HepG2 (cell line): ENCODE data around the gene RNF168. TPM values are rescaled to one million over a fixed set of nuclear protein-coding genes. Genes with fewer than 3 reads are reported as not detected.
A peak's percentile ranks its signal among the peaks of the same experiment; 100 is the strongest.

Experiments
- CEBPG ChIP-seq: IDR thresholded peaks from 2 replicates; pipeline ENCODE4 v1.6.1; 2016
- CREBL2 ChIP-seq: sonication (generic); formaldehyde crosslinking; IDR thresholded peaks from 2 replicates; pipeline ENCODE4 v1.8.1; 2023; ENCODE audit warnings: missing genetic modification reagents, mild to moderate bottlenecking, borderline replicate concordance
- GABPB1 ChIP-seq: IDR thresholded peaks from 2 replicates; pipeline ENCODE4 v1.6.1; 2016; ENCODE audit warnings: mild to moderate bottlenecking, missing genetic modification reagents, moderate library complexity, missing compliant biosample characterization
- HMG20A ChIP-seq: IDR thresholded peaks from 2 replicates; pipeline ENCODE4 v1.6.1; 2016; ENCODE audit warnings: borderline replicate concordance
- KLF11 ChIP-seq: IDR thresholded peaks from 2 replicates; pipeline ENCODE4 v1.6.1; 2016; ENCODE audit warnings: missing compliant biosample characterization
- NR2C2 ChIP-seq: sonication (generic); formaldehyde crosslinking; IDR thresholded peaks from 2 replicates; pipeline ENCODE4 v1.4.0; 2020; ENCODE audit warnings: missing genetic modification reagents, mild to moderate bottlenecking, moderate library complexity, borderline replicate concordance
- PITX1 ChIP-seq: sonication (generic); formaldehyde crosslinking; IDR thresholded peaks from 2 replicates; pipeline ENCODE4 v1.5.1; 2020; ENCODE audit warnings: mild to moderate bottlenecking, missing genetic modification reagents
- SP2 ChIP-seq: sonication (generic); formaldehyde crosslinking; IDR thresholded peaks from 2 replicates; pipeline ENCODE4 v1.5.1; 2020; ENCODE audit warnings: mild to moderate bottlenecking, missing genetic modification reagents
- ZFP41 ChIP-seq: sonication (generic); formaldehyde crosslinking; IDR thresholded peaks from 2 replicates; pipeline ENCODE4 v1.4.0; 2020; ENCODE audit warnings: mild to moderate bottlenecking, missing genetic modification reagents, borderline replicate concordance
- ZMYM4 ChIP-seq: sonication (generic); formaldehyde crosslinking; IDR thresholded peaks from 2 replicates; pipeline ENCODE4 v1.8.1; 2023; ENCODE audit warnings: mild to moderate bottlenecking, missing genetic modification reagents
- ZNF260 ChIP-seq: sonication (generic); formaldehyde crosslinking; IDR thresholded peaks from 2 replicates; pipeline ENCODE4 v1.4.0; 2020; ENCODE audit warnings: missing genetic modification reagents, low read depth, mild to moderate bottlenecking, borderline replicate concordance
- ZNF350 ChIP-seq: sonication (generic); formaldehyde crosslinking; IDR thresholded peaks from 2 replicates; pipeline ENCODE4 v1.4.0; 2020; ENCODE audit warnings: mild to moderate bottlenecking, low read depth, missing genetic modification reagents, borderline replicate concordance
- ZNF589 ChIP-seq: sonication (generic); formaldehyde crosslinking; conservative IDR thresholded peaks from 2 replicates; pipeline ENCODE4 v1.8.0; 2022; ENCODE audit warnings: mild to moderate bottlenecking, moderate library complexity, missing genetic modification reagents
- ZNF720 ChIP-seq: sonication (generic); formaldehyde crosslinking; IDR thresholded peaks from 2 replicates; pipeline ENCODE4 v1.4.0; 2020; ENCODE audit warnings: missing genetic modification reagents
- ZNF737 ChIP-seq: sonication (generic); formaldehyde crosslinking; IDR thresholded peaks from 2 replicates; pipeline ENCODE4 v1.5.0; 2020; ENCODE audit warnings: missing genetic modification reagents, mild to moderate bottlenecking, borderline replicate concordance
- ZNF75D ChIP-seq: sonication (generic); formaldehyde crosslinking; IDR thresholded peaks from 2 replicates; pipeline ENCODE4 v1.8.1; 2023; ENCODE audit warnings: missing genetic modification reagents, mild to moderate bottlenecking, borderline replicate concordance
- ZNF883 ChIP-seq: sonication (generic); formaldehyde crosslinking; IDR thresholded peaks from 2 replicates; pipeline ENCODE4 v1.5.1; 2020; ENCODE audit warnings: mild to moderate bottlenecking, missing genetic modification reagents; ENCODE audit errors: not compliant biosample characterization
- ZNF891 ChIP-seq: sonication (generic); formaldehyde crosslinking; IDR thresholded peaks from 2 replicates; pipeline ENCODE4 v1.5.0; 2020; ENCODE audit warnings: mild to moderate bottlenecking, missing genetic modification reagents
- ZSCAN30 ChIP-seq: sonication (generic); formaldehyde crosslinking; IDR thresholded peaks from 2 replicates; pipeline ENCODE4 v1.5.0; 2020; ENCODE audit warnings: mild to moderate bottlenecking, missing genetic modification reagents
- polyA plus RNA-seq, 8 experiments: library from polyadenylated mRNA; depleted of rRNA in 3 of 8; stranded (reverse) in 7 of 8; unstranded in 1 of 8; fragments of >200 nt; fragmentation: Illumina TruSeq in 4 of 8; extraction: Trizol in 4 of 8; gene quantifications; 2 replicates each; pipeline versions ENCODE4 v1.2.1 to v1.2.3, GENCODE V29; 2011 to 2016; ENCODE audit warnings: low read depth in 4 of 8, missing spikeins in 1 of 8, mixed read lengths in 1 of 8; ENCODE audit not compliant: insufficient read depth in 1 of 8
- total RNA-seq, 5 experiments: library from RNA; depleted of rRNA; stranded (reverse); fragments of >200 nt; fragmentation: Illumina TruSeq; extraction: Trizol; gene quantifications; 2 replicates each; pipeline ENCODE4 v1.2.3, GENCODE V29; 2016; ENCODE audit warnings: low read depth in 1 of 5
- TF ChIP-seq, protein P1 (sequence below): sonication (generic); formaldehyde crosslinking; IDR thresholded peaks from 2 replicates; pipeline ENCODE4 v1.5.0; 2020; ENCODE audit warnings: mild to moderate bottlenecking, missing genetic modification reagents, borderline replicate concordance
- TF ChIP-seq, protein P2 (sequence below): sonication (generic); formaldehyde crosslinking; IDR thresholded peaks from 2 replicates; pipeline ENCODE4 v1.9.0; 2021; ENCODE audit warnings: mild to moderate bottlenecking, missing genetic modification reagents

The RNF168 gene
- total and polyA plus RNA-seq, 2 of the 13 experiments (the other 11 are each of a cell fraction or from before 2014, with no cell fraction given) = 3.7 to 22.9 TPM

- TF ChIP-seq HMG20A (CRISPR knock-in tag) (0 out of 2 replicates have a peak, but pooled peaks have one; percentile 22), PITX1 (CRISPR knock-in tag) (no peak), SP2 (CRISPR knock-in tag) (peak; percentile 90), ZNF891 (CRISPR knock-in tag) (no peak), ZNF75D (CRISPR knock-in tag) (no peak), ZFP41 (0 out of 2 replicates have a peak, but pooled peaks have one; percentile 32), NR2C2 (peak; percentile 78), ZMYM4 (CRISPR knock-in tag) (peak; percentile 83; the same call in 1 of the 2 replicates), GABPB1 (peak; percentile 97), CREBL2 (CRISPR knock-in tag) (peak; percentile 96; the same call in 1 of the 2 replicates), ZNF350 (CRISPR knock-in tag) (peak; percentile 60; the same call in 1 of the 2 replicates), KLF11 (CRISPR knock-in tag) (peak; percentile 47; the same call in 1 of the 2 replicates), CEBPG (CRISPR knock-in tag) (no peak), ZNF589 (CRISPR knock-in tag) (peak; percentile 90; the same call in 1 of the 2 replicates), ZSCAN30 (0 out of 2 replicates have a peak, but pooled peaks have one; percentile 4), ZNF737 (CRISPR knock-in tag) (no peak), ZNF260 (CRISPR knock-in tag) (no peak), ZNF883 (CRISPR knock-in tag) (peak; percentile 69), ZNF720 (no peak)
- TF ChIP-seq, protein P1, sequence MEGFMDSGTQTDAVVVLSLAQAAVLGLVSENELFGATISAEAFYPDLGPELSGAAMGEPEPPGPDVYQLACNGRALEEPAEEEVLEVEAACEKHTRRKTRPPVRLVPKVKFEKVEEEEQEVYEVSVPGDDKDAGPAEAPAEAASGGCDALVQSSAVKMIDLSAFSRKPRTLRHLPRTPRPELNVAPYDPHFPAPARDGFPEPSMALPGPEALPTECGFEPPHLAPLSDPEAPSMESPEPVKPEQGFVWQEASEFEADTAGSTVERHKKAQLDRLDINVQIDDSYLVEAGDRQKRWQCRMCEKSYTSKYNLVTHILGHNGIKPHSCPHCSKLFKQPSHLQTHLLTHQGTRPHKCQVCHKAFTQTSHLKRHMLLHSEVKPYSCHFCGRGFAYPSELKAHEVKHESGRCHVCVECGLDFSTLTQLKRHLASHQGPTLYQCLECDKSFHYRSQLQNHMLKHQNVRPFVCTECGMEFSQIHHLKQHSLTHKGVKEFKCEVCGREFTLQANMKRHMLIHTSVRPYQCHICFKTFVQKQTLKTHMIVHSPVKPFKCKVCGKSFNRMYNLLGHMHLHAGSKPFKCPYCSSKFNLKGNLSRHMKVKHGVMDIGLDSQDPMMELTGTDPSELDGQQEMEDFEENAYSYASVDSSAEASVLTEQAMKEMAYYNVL (CRISPR knock-in tag) = no peak
- TF ChIP-seq, protein P2, sequence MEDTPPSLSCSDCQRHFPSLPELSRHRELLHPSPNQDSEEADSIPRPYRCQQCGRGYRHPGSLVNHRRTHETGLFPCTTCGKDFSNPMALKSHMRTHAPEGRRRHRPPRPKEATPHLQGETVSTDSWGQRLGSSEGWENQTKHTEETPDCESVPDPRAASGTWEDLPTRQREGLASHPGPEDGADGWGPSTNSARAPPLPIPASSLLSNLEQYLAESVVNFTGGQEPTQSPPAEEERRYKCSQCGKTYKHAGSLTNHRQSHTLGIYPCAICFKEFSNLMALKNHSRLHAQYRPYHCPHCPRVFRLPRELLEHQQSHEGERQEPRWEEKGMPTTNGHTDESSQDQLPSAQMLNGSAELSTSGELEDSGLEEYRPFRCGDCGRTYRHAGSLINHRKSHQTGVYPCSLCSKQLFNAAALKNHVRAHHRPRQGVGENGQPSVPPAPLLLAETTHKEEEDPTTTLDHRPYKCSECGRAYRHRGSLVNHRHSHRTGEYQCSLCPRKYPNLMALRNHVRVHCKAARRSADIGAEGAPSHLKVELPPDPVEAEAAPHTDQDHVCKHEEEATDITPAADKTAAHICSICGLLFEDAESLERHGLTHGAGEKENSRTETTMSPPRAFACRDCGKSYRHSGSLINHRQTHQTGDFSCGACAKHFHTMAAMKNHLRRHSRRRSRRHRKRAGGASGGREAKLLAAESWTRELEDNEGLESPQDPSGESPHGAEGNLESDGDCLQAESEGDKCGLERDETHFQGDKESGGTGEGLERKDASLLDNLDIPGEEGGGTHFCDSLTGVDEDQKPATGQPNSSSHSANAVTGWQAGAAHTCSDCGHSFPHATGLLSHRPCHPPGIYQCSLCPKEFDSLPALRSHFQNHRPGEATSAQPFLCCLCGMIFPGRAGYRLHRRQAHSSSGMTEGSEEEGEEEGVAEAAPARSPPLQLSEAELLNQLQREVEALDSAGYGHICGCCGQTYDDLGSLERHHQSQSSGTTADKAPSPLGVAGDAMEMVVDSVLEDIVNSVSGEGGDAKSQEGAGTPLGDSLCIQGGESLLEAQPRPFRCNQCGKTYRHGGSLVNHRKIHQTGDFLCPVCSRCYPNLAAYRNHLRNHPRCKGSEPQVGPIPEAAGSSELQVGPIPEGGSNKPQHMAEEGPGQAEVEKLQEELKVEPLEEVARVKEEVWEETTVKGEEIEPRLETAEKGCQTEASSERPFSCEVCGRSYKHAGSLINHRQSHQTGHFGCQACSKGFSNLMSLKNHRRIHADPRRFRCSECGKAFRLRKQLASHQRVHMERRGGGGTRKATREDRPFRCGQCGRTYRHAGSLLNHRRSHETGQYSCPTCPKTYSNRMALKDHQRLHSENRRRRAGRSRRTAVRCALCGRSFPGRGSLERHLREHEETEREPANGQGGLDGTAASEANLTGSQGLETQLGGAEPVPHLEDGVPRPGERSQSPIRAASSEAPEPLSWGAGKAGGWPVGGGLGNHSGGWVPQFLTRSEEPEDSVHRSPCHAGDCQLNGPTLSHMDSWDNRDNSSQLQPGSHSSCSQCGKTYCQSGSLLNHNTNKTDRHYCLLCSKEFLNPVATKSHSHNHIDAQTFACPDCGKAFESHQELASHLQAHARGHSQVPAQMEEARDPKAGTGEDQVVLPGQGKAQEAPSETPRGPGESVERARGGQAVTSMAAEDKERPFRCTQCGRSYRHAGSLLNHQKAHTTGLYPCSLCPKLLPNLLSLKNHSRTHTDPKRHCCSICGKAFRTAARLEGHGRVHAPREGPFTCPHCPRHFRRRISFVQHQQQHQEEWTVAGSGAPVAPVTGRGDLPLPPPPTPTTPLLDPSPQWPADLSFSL = no peak
Observed at GRCh38 chr3:196503196-196504076, at the start of gene RNF168 (continued).
